ENCODE results near the gene POLR3K.
A peak's percentile ranks its signal among the peaks of the same experiment; 100 is the strongest.

The POLR3K gene

GRCh38 chr16:96935-97381, 43.5 kb upstream of the POLR3K start:
- Histone ChIP-seq H3K27ac (peak overlapping the region; percentile 24 to 93), H3K4me3 (no peak overlapping the region), H3K36me3 (peaks cover 0 to 52% (median 0%) of the 10 kb centered on the region in 3 donors), H3K27me3 (no peaks in the 10 kb centered on the region), H3K4me1 (peaks cover 0 to 58% (median 47%) of the 10 kb centered on the region in 4 donors), H3K9me3 (no peaks in the 10 kb centered on the region)
- DNase-seq, result peak; percentile 96
- intact Hi-C loops (cut with DNase I; ENCODE audit: low total_unique reads), result loop anchor here (2.0 kb wide), 1 partner anchor 32 kb away; no protein-coding TSS in a partner anchor
- TF ChIP-seq CTCF (IDR thresholded peaks at IDR 0.05), result peak; percentile 99 to 100

GRCh38 chr16:94918-95265, 41.5 kb upstream of the POLR3K start:
- no peak for DNase-seq
- Histone ChIP-seq H3K27me3 (no peaks in the 10 kb centered on the region), H3K36me3 (peaks cover 2 to 64% (median 8%) of the 10 kb centered on the region in 3 donors), H3K4me3 (no peak overlapping the region), H3K9me3 (no peaks in the 10 kb centered on the region), H3K27ac (no peak overlapping the region), H3K4me1 (peaks cover 0 to 51% (median 35%) of the 10 kb centered on the region in 4 donors)
- no peak for TF ChIP-seq CTCF (IDR thresholded peaks at IDR 0.05)
- intact Hi-C loops (cut with DNase I; ENCODE audit: low total_unique reads), result no loop called here

- Histone ChIP-seq H3K4me3 (no peak overlapping the region), H3K27me3 (no peaks in the 10 kb centered on the region), H3K4me1 (peaks cover 0 to 29% (median 21%) of the 10 kb centered on the region in 4 donors), H3K36me3 (peaks cover 24 to 77% (median 30%) of the 10 kb centered on the region in 3 donors), H3K9me3 (no peaks in the 10 kb centered on the region), H3K27ac (peak overlapping the region; percentile 56 to 77)
- no peak for DNase-seq
- TF ChIP-seq CTCF (IDR thresholded peaks at IDR 0.05), result no peak
- intact Hi-C loops (cut with DNase I; ENCODE audit: low total_unique reads), result no loop called here
These were observed 39.3 kb upstream of the POLR3K start for GRCh38 chr16:92431-93339.

- Histone ChIP-seq H3K36me3 (peaks cover 35 to 85% (median 42%) of the 10 kb centered on the region in 3 donors), H3K27ac (peak overlapping the region; percentile 56 to 77), H3K4me3 (no peak overlapping the region), H3K4me1 (peaks cover 0 to 20% (median 10%) of the 10 kb centered on the region in 4 donors), H3K9me3 (no peaks in the 10 kb centered on the region), H3K27me3 (no peaks in the 10 kb centered on the region)
- intact Hi-C loops (cut with DNase I; ENCODE audit: low total_unique reads), result no loop called here
- peak in 1 of 2 donors; percentile 86 for DNase-seq
- TF ChIP-seq CTCF (IDR thresholded peaks at IDR 0.05), result no peak
These were observed 38.1 kb upstream of the POLR3K start for GRCh38 chr16:91484-91883.

- H3K27ac ChIP-seq, result peak overlapping the region; percentile 20 to 77
- no peaks in the 10 kb centered on the region for H3K9me3 ChIP-seq
- intact Hi-C loops (cut with DNase I; ENCODE audit: low total_unique reads), result no loop called here
- TF ChIP-seq CTCF (IDR thresholded peaks at IDR 0.05), result no peak
- no peak overlapping the region for H3K4me3 ChIP-seq
- peaks cover 46 to 87% (median 58%) of the 10 kb centered on the region in 3 donors for H3K36me3 ChIP-seq
- no peaks in the 10 kb centered on the region for H3K27me3 ChIP-seq
- DNase-seq, result no peak
- peaks cover 4 to 39% (median 26%) of the 10 kb centered on the region in 4 donors for H3K4me1 ChIP-seq
These were observed 36.2 kb upstream of the POLR3K start for GRCh38 chr16:89391-90302.

Data from tibial artery (tissue), 4 donors.